HepG2 (cell line): ENCODE measurements around the gene PIGL. TPM values are rescaled to one million over a fixed set of nuclear protein-coding genes. Genes with fewer than 3 reads are reported as not detected.

ENCODE experiments used
- ATAC-seq: fragments of 200-7000 bp; cut with Tn5 transposase; 3 replicates; pipeline ENCODE4 v1.9.1; 2020; ENCODE audit warnings: mild to moderate bottlenecking, moderate library complexity
- BruUV-seq: library from RNA; stranded (reverse); fragments of 400-500 nt; replicated peaks from 2 replicates; lab custom pipeline; 2021; lab: Mats Ljungman, UMichigan
- CTCF ChIA-PET: fragments of 300-600 bp; formaldehyde crosslinking; extraction: SDS; loops from one replicate; lab custom pipeline; 2021; ENCODE audit warnings: low total read pairs, inconsistent platforms, low intra/inter-chr PET ratio; lab: Yijun Ruan, JAX
- POLR2A ChIA-PET: fragments of 350-600 bp; sonication (Branson Sonifier 250); formaldehyde crosslinking; loops from one replicate; lab custom pipeline; 2020; ENCODE audit warnings: antibody characterized with exemption, inconsistent platforms; lab: Yijun Ruan, JAX
- DNase-seq: peaks from one replicate; pipeline ENCODE4 v3.0.0-alpha.2; 2015; ENCODE audit warnings: low spot score
- FAIRE-seq: peaks from 3 replicates; lab custom pipeline; 2011; peaks lifted over from hg19 to GRCh38; lab: Jason Lieb, UNC
- H2AFZ ChIP-seq: one replicate; pipeline ENCODE4 v1.6.1; 2011; ENCODE audit warnings: low read length, inconsistent platforms
- H3K27ac ChIP-seq: fragments of 300-600 bp; 3 replicates; pipeline ENCODE4 v1.8.0; 2011; ENCODE audit warnings: mixed run types, mild to moderate bottlenecking, mixed read lengths, low read length, inconsistent platforms; ENCODE audit not compliant: insufficient read depth; ENCODE audit errors: extremely low read length
- H3K27me3 ChIP-seq, 2 experiments: fragments of 200-600 bp in 1 of 2; 2 replicates in 1 of 2; 3 replicates in 1 of 2; pipeline versions ENCODE4 v1.6.0 to v1.8.0; 2011; ENCODE audit warnings: low read length in 2 of 2, mild to moderate bottlenecking in 2 of 2, moderate library complexity in 2 of 2, inconsistent platforms in 1 of 2; ENCODE audit not compliant: insufficient read depth in 2 of 2, control insufficient read depth in 1 of 2
- H3K36me3 ChIP-seq, 2 experiments: fragments of 200-600 bp in 1 of 2; replicated peaks in 1 of 2; 2 replicates in 1 of 2; 3 replicates in 1 of 2; pipeline versions ENCODE4 v1.5.1 to v1.8.0; 2011; ENCODE audit warnings: low read length in 2 of 2, inconsistent platforms in 1 of 2; ENCODE audit not compliant: insufficient read depth in 2 of 2, control insufficient read depth in 1 of 2
- H3K4me1 ChIP-seq: 2 replicates; pipeline ENCODE4 v1.5.1; 2012; ENCODE audit warnings: low read length, inconsistent platforms; ENCODE audit not compliant: insufficient read depth
- H3K4me2 ChIP-seq: 2 replicates; pipeline ENCODE4 v1.6.0; 2011; ENCODE audit warnings: low read depth, low read length, inconsistent platforms
- H3K4me3 ChIP-seq, 3 experiments: fragments of 200-600 bp in 1 of 3; sonication (generic), shearing (Covaris generic) in 1 of 3; replicated peaks in 1 of 3; 2 replicates each; pipeline ENCODE4 v1.5.1; 2011 to 2016; ENCODE audit warnings: low read length in 3 of 3, inconsistent platforms in 2 of 3, low read depth in 2 of 3, mild to moderate bottlenecking in 2 of 3, control low read depth in 1 of 3, mixed read lengths in 1 of 3; ENCODE audit not compliant: insufficient read depth in 1 of 3
- H3K79me2 ChIP-seq: one replicate; pipeline ENCODE4 v1.6.1; 2011; ENCODE audit warnings: low read length, inconsistent platforms; ENCODE audit not compliant: insufficient read depth
- H3K9ac ChIP-seq: 2 replicates; pipeline ENCODE4 v1.6.0; 2011; ENCODE audit warnings: mild to moderate bottlenecking, low read depth, low read length, inconsistent platforms; ENCODE audit not compliant: insufficient read depth
- H3K9me3 ChIP-seq: 2 replicates; pipeline ENCODE4 v1.5.1; 2012; ENCODE audit warnings: mild to moderate bottlenecking, low read length
- H4K20me1 ChIP-seq: 2 replicates; pipeline ENCODE4 v1.6.0; 2011; ENCODE audit warnings: inconsistent platforms, mild to moderate bottlenecking, low read length, moderate library complexity; ENCODE audit not compliant: insufficient read depth
- ADNP ChIP-seq: sonication (generic); formaldehyde crosslinking; IDR thresholded peaks from 2 replicates; pipeline ENCODE4 v1.4.0; 2020; ENCODE audit warnings: missing genetic modification reagents
- ATF3 ChIP-seq: sonication (generic); formaldehyde crosslinking; IDR thresholded peaks from 2 replicates; pipeline ENCODE4 v1.4.0; 2020; ENCODE audit warnings: missing genetic modification reagents
- BRCA1 ChIP-seq: sonication (generic); formaldehyde crosslinking; IDR thresholded peaks from 2 replicates; pipeline ENCODE4 v1.4.0; 2020; ENCODE audit warnings: missing genetic modification reagents
- FOXK2 ChIP-seq: fragments of 450-650 bp; IDR thresholded peaks from 2 replicates; pipeline ENCODE4 v1.6.1; 2016
- GLI4 ChIP-seq: sonication (generic); formaldehyde crosslinking; IDR thresholded peaks from 2 replicates; pipeline ENCODE4 v1.5.1; 2020; ENCODE audit warnings: missing genetic modification reagents, mild to moderate bottlenecking, moderate library complexity, borderline replicate concordance
- HMG20A ChIP-seq: IDR thresholded peaks from 2 replicates; pipeline ENCODE4 v1.6.1; 2016; ENCODE audit warnings: borderline replicate concordance
- MED13 ChIP-seq: sonication (generic); formaldehyde crosslinking; IDR thresholded peaks from 2 replicates; pipeline ENCODE4 v1.5.0; 2020; ENCODE audit warnings: missing genetic modification reagents
- PCBP1 ChIP-seq: fragments of 200-400 bp; formaldehyde crosslinking; IDR thresholded peaks from 2 replicates; pipeline ENCODE4 v1.6.1; 2017; ENCODE audit warnings: mild to moderate bottlenecking, low read depth, low read length, borderline replicate concordance
- PRMT3 ChIP-seq: sonication (generic); formaldehyde crosslinking; IDR thresholded peaks from 2 replicates; pipeline ENCODE4 v1.8.1; 2022; ENCODE audit warnings: low read depth, mild to moderate bottlenecking, moderate library complexity, missing genetic modification reagents, borderline replicate concordance
- REL ChIP-seq: sonication (generic); formaldehyde crosslinking; conservative IDR thresholded peaks from 2 replicates; pipeline ENCODE4 v1.8.0; 2022; ENCODE audit warnings: mild to moderate bottlenecking, missing genetic modification reagents, moderate library complexity
- SATB2 ChIP-seq: sonication (generic); formaldehyde crosslinking; IDR thresholded peaks from 2 replicates; pipeline ENCODE4 v1.5.0; 2020; ENCODE audit warnings: missing genetic modification reagents
- SNAI1 ChIP-seq: sonication (generic); formaldehyde crosslinking; IDR thresholded peaks from 2 replicates; pipeline ENCODE4 v1.5.0; 2020; ENCODE audit warnings: mild to moderate bottlenecking, missing genetic modification reagents, borderline replicate concordance
- SOX6 ChIP-seq, 2 experiments: fragments of 450-650 bp in 1 of 2; sonication (generic) in 1 of 2; formaldehyde crosslinking in 1 of 2; IDR thresholded peaks; 2 replicates each; pipeline versions ENCODE4 v1.4.0 to v1.6.1; 2017 to 2020; ENCODE audit warnings: antibody characterized with exemption in 1 of 2, mild to moderate bottlenecking in 1 of 2, missing genetic modification reagents in 1 of 2
- STAT6 ChIP-seq: sonication (generic); formaldehyde crosslinking; IDR thresholded peaks from 2 replicates; pipeline ENCODE4 v1.4.0; 2020; ENCODE audit warnings: missing genetic modification reagents, mild to moderate bottlenecking, borderline replicate concordance
- ZNF12 ChIP-seq: sonication (generic); formaldehyde crosslinking; IDR thresholded peaks from 2 replicates; pipeline ENCODE4 v1.5.0; 2020; ENCODE audit warnings: missing genetic modification reagents
- ZNF160 ChIP-seq: sonication (generic); formaldehyde crosslinking; IDR thresholded peaks from 2 replicates; pipeline ENCODE4 v1.8.0; 2022; ENCODE audit warnings: mild to moderate bottlenecking, inconsistent platforms, missing genetic modification reagents
- ZNF431 ChIP-seq: sonication (generic); formaldehyde crosslinking; IDR thresholded peaks from 2 replicates; pipeline ENCODE4 v1.9.0; 2022; ENCODE audit warnings: missing genetic modification reagents, low read depth, mild to moderate bottlenecking, borderline replicate concordance
- WGBS: methylation state at CpG from one replicate; pipeline ENCODE4 v1.1.6; 2017; ENCODE audit warnings: low lambda C conversion rate; 5-methylcytosine and 5-hydroxymethylcytosine counted together
- in situ Hi-C: cut with HindIII; loops from 2 replicates; pipeline ENCODE4 v1.10.0; 2017; ENCODE audit warnings: low pct_unique_long_range_greater_than_20kb; ENCODE audit not compliant: extremely low pct_ligation_motif_present
- intact Hi-C: fragments of 100-400 bp; cut with micrococcal nuclease; formaldehyde crosslinking; loops from one replicate; pipeline ENCODE4 v1.10.0; 2022; ENCODE audit not compliant: unreplicated experiment
- polyA plus RNA-seq, 8 experiments: library from polyadenylated mRNA; depleted of rRNA in 3 of 8; stranded (reverse) in 7 of 8; unstranded in 1 of 8; fragments of >200 nt; fragmentation: Illumina TruSeq in 4 of 8; extraction: Trizol in 4 of 8; gene quantifications; 2 replicates each; pipeline versions ENCODE4 v1.2.1 to v1.2.3, GENCODE V29; 2011 to 2016; ENCODE audit warnings: low read depth in 4 of 8, missing spikeins in 1 of 8, mixed read lengths in 1 of 8; ENCODE audit not compliant: insufficient read depth in 1 of 8
- total RNA-seq, 5 experiments: library from RNA; depleted of rRNA; stranded (reverse); fragments of >200 nt; fragmentation: Illumina TruSeq; extraction: Trizol; gene quantifications; 2 replicates each; pipeline ENCODE4 v1.2.3, GENCODE V29; 2016; ENCODE audit warnings: low read depth in 1 of 5

Gene PIGL
- total and polyA plus RNA-seq, 2 of the 13 experiments (the other 11 are each of a cell fraction or from before 2014, with no cell fraction given): 28.5 to 63.8 TPM

- TF ChIP-seq ATF3 (no peak), SNAI1 (CRISPR knock-in tag) (no peak), GLI4 (CRISPR knock-in tag) (no peak), PCBP1 (no peak), BRCA1 (CRISPR knock-in tag) (no peak)
- TF ChIP-seq, all 625 proteins: peak for 0
These were observed 55.3 kb downstream of the PIGL start (continued) for GRCh38 chr17:16272111-16272840.

DNA sequence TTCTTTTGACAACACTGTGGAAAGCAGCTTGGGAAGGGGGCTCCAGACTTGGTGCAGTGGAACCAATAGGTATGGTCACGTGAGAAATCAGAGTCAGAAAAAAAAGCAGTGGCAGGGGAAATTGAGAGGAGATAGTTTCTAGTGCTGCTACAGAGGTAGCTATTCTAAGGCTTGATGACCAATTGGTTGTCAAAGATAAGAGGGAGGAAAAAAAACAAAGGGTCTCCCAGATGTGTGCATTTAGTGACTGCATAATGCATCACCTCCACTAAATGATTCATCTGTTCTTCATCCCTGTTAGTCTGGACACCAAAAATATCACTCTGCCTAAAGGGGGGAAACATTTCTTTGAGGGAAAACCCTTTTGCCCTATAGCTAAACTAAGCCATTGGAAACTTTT lies 56.5 kb downstream of the PIGL start:
- Histone ChIP-seq H3K27ac (no peak overlapping the region), H3K27me3 (no peaks in the 10 kb centered on the region)
- intact Hi-C loops: no loop called here
- no TSS peak for BruUV-seq
- ATAC-seq: no peak
- TF ChIP-seq ZNF160 (CRISPR knock-in tag) (no peak), SATB2 (CRISPR knock-in tag) (no peak), MED13 (no peak), ADNP (CRISPR knock-in tag) (no peak), ZNF12 (CRISPR knock-in tag) (no peak), STAT6 (CRISPR knock-in tag) (no peak), HMG20A (CRISPR knock-in tag) (no peak), FOXK2 (no peak), REL (CRISPR knock-in tag) (no peak), PRMT3 (CRISPR knock-in tag) (no peak), SOX6 (IDR thresholded peaks at IDR 0.05) (no peak), SOX6 (CRISPR knock-in tag; IDR thresholded peaks at IDR 0.05) (no peak), ZNF431 (no peak)
- TF ChIP-seq, all 625 proteins: peak for 0
- no peak overlapping the region for H3K9ac ChIP-seq
- no peaks in the 10 kb centered on the region for H3K9me3 ChIP-seq
- H3K4me3 ChIP-seq: no peak overlapping the region
- ChIA-PET CTCF (no interaction called here), POLR2A (interaction anchor here (1.0 to 2.1 kb wide), 2 partner anchors 12 to 165 kb away, joined by 3 to 7 read pairs; no protein-coding TSS in a partner anchor)
- H3K36me3 ChIP-seq: no peaks in the 10 kb centered on the region
- H3K4me1 ChIP-seq: no peaks in the 10 kb centered on the region
- FAIRE-seq (no peak), DNase-seq (no peak)
- in situ Hi-C loops: no loop called here
- H3K79me2 ChIP-seq: no peaks in the 10 kb centered on the region
- H4K20me1 ChIP-seq: no peaks in the 10 kb centered on the region
- WGBS: 97% methylated on average over 1 of the region's 1 CpG
- no peak overlapping the region for H2AFZ ChIP-seq
- H3K4me2 ChIP-seq: no peak overlapping the region
